ENCODE data around the gene TGFBR1.
"Not testable (repeated sequence)": the region's sequence is repeated elsewhere in the genome, so short reads cannot be mapped to it uniquely, and the experiment has no call there.

TGFBR1 gene

GRCh38 chr9:99189887-99190596 is 85.1 kb downstream of the TGFBR1 start:
- no peak for DNase-seq (ENCODE audit: low spot score)

- DNase-seq (ENCODE audit: low spot score) = no peak
These were observed 85.8 kb downstream of the TGFBR1 start for GRCh38 chr9:99190597-99191283.

GRCh38 chr9:99192786-99193465 is 88.0 kb downstream of the TGFBR1 start:
- DNase-seq (ENCODE audit: low spot score) = no peak

GRCh38 chr9:99193466-99193821 is 88.5 kb downstream of the TGFBR1 start:
- no peak for DNase-seq (ENCODE audit: low spot score)

- not testable (repeated sequence) for DNase-seq (ENCODE audit: low spot score)
These were observed 91.6 kb downstream of the TGFBR1 start for GRCh38 chr9:99196484-99196883.

GRCh38 chr9:99197124-99197630 is 92.3 kb downstream of the TGFBR1 start:
- DNase-seq (ENCODE audit: low spot score) = no peak

GRCh38 chr9:99197987-99198386 is 93.1 kb downstream of the TGFBR1 start:
- no peak for DNase-seq (ENCODE audit: low spot score)

GRCh38 chr9:99199938-99200539 is 95.1 kb downstream of the TGFBR1 start:
- no peak for DNase-seq (ENCODE audit: low spot score)

- DNase-seq (ENCODE audit: low spot score) = no peak
These were observed 96.7 kb downstream of the TGFBR1 start for GRCh38 chr9:99201603-99202002.
